ENCODE data around the gene ITPK1. TPM values are rescaled to one million over a fixed set of nuclear protein-coding genes. Genes with fewer than 3 reads are reported as not detected.

Gene ITPK1
- polyA plus RNA-seq, 4 donors, result 98.8 to 153 (median 138) TPM

- no peaks in the 10 kb centered on the region for H3K9me3 ChIP-seq (ENCODE audit: control insufficient read depth in 2 of 2, insufficient read depth in 1 of 2, low read depth in 1 of 2, low read length in 1 of 2)
- H3K36me3 ChIP-seq (ENCODE audit: control insufficient read depth in 3 of 3, insufficient read depth in 2 of 3, low read depth in 1 of 3, low read length in 3 of 3), result peaks cover 5 to 30% (median 7%) of the 10 kb centered on the region in 3 donors
- H3K27me3 ChIP-seq (ENCODE audit: control insufficient read depth in 3 of 3, insufficient read depth in 3 of 3, low read length in 3 of 3), result no peaks in the 10 kb centered on the region
- WGBS, 3 donors, result 87 to 91% (median 90%) methylated on average over 18 of the region's 18 CpGs
- H3K4me3 ChIP-seq (ENCODE audit: low read depth in 1 of 3, low read length in 3 of 3), result no peak overlapping the region
- no peaks in the 10 kb centered on the region for H3K4me1 ChIP-seq (ENCODE audit: control insufficient read depth in 3 of 3, insufficient read depth in 2 of 3, low read depth in 1 of 3, low read length in 2 of 3)
- H3K27ac ChIP-seq (ENCODE audit: low read depth in 1 of 3, low read length in 2 of 3), result no peak overlapping the region
- DNase-seq (no peak), FAIRE-seq (no peak)
Measured at GRCh38 chr14:92931681-92932447, 183.9 kb downstream of the ITPK1 start.

GRCh38 chr14:92930737-92931602 lies 184.8 kb downstream of the ITPK1 start:
- no peak for DNase-seq
- 71 to 73% (median 71%) methylated on average over 8 of the region's 8 CpGs for WGBS, 3 donors
- no peak for FAIRE-seq

GRCh38 chr14:92929689-92930608 lies 185.8 kb downstream of the ITPK1 start:
- WGBS, 3 donors, result 83 to 86% (median 83%) methylated on average over 20 of the region's 20 CpGs

More at GRCh38 chr14:92930737-92931602, 184.8 kb downstream of the ITPK1 start:
- no peaks in the 10 kb centered on the region for H3K4me1 ChIP-seq (ENCODE audit: control insufficient read depth in 3 of 3, insufficient read depth in 2 of 3, low read depth in 1 of 3, low read length in 2 of 3)
- H3K4me3 ChIP-seq (ENCODE audit: low read depth in 1 of 3, low read length in 3 of 3), result no peak overlapping the region
- H3K9me3 ChIP-seq (ENCODE audit: control insufficient read depth in 2 of 2, insufficient read depth in 1 of 2, low read depth in 1 of 2, low read length in 1 of 2), result no peaks in the 10 kb centered on the region
- no peak overlapping the region for H3K27ac ChIP-seq (ENCODE audit: low read depth in 1 of 3, low read length in 2 of 3)
- H3K27me3 ChIP-seq (ENCODE audit: control insufficient read depth in 3 of 3, insufficient read depth in 3 of 3, low read length in 3 of 3), result no peaks in the 10 kb centered on the region
- peaks cover 0 to 25% (median 2%) of the 10 kb centered on the region in 3 donors for H3K36me3 ChIP-seq (ENCODE audit: control insufficient read depth in 3 of 3, insufficient read depth in 2 of 3, low read depth in 1 of 3, low read length in 3 of 3)

GRCh38 chr14:92928961-92929688 lies 186.6 kb downstream of the ITPK1 start:
- no peaks in the 10 kb centered on the region for H3K4me1 ChIP-seq (ENCODE audit: control insufficient read depth in 3 of 3, insufficient read depth in 2 of 3, low read depth in 1 of 3, low read length in 2 of 3)
- H3K27me3 ChIP-seq (ENCODE audit: control insufficient read depth in 3 of 3, insufficient read depth in 3 of 3, low read length in 3 of 3), result peaks cover 0 to 9% (median 4%) of the 10 kb centered on the region in 3 donors
- peaks cover 0 to 16% (median 0%) of the 10 kb centered on the region in 3 donors for H3K36me3 ChIP-seq (ENCODE audit: control insufficient read depth in 3 of 3, insufficient read depth in 2 of 3, low read depth in 1 of 3, low read length in 3 of 3)
- DNase-seq (no peak), FAIRE-seq (no peak)
- no peak overlapping the region for H3K4me3 ChIP-seq (ENCODE audit: low read depth in 1 of 3, low read length in 3 of 3)
- no peaks in the 10 kb centered on the region for H3K9me3 ChIP-seq (ENCODE audit: control insufficient read depth in 2 of 2, insufficient read depth in 1 of 2, low read depth in 1 of 2, low read length in 1 of 2)
- WGBS, 3 donors, result 78 to 83% (median 79%) methylated on average over 12 of the region's 12 CpGs
- no peak overlapping the region for H3K27ac ChIP-seq (ENCODE audit: low read depth in 1 of 3, low read length in 2 of 3)

More at GRCh38 chr14:92929689-92930608, 185.8 kb downstream of the ITPK1 start:
- peaks cover 0 to 2% (median 0%) of the 10 kb centered on the region in 3 donors for H3K27me3 ChIP-seq (ENCODE audit: control insufficient read depth in 3 of 3, insufficient read depth in 3 of 3, low read length in 3 of 3)
- DNase-seq (no peak), FAIRE-seq (no peak)
- H3K4me3 ChIP-seq (ENCODE audit: low read depth in 1 of 3, low read length in 3 of 3), result no peak overlapping the region
- no peaks in the 10 kb centered on the region for H3K9me3 ChIP-seq (ENCODE audit: control insufficient read depth in 2 of 2, insufficient read depth in 1 of 2, low read depth in 1 of 2, low read length in 1 of 2)
- H3K27ac ChIP-seq (ENCODE audit: low read depth in 1 of 3, low read length in 2 of 3), result no peak overlapping the region
- peaks cover 0 to 16% (median 0%) of the 10 kb centered on the region in 3 donors for H3K36me3 ChIP-seq (ENCODE audit: control insufficient read depth in 3 of 3, insufficient read depth in 2 of 3, low read depth in 1 of 3, low read length in 3 of 3)
- no peaks in the 10 kb centered on the region for H3K4me1 ChIP-seq (ENCODE audit: control insufficient read depth in 3 of 3, insufficient read depth in 2 of 3, low read depth in 1 of 3, low read length in 2 of 3)

GRCh38 chr14:92928258-92928629 lies 187.5 kb downstream of the ITPK1 start:
- H3K9me3 ChIP-seq (ENCODE audit: control insufficient read depth in 2 of 2, insufficient read depth in 1 of 2, low read depth in 1 of 2, low read length in 1 of 2), result no peaks in the 10 kb centered on the region
- no peak overlapping the region for H3K27ac ChIP-seq (ENCODE audit: low read depth in 1 of 3, low read length in 2 of 3)
- DNase-seq, result no peak
- 65 to 77% (median 77%) methylated on average over 3 of the region's 3 CpGs for WGBS, 3 donors
- peaks cover 0 to 13% (median 0%) of the 10 kb centered on the region in 3 donors for H3K36me3 ChIP-seq (ENCODE audit: control insufficient read depth in 3 of 3, insufficient read depth in 2 of 3, low read depth in 1 of 3, low read length in 3 of 3)
- H3K27me3 ChIP-seq (ENCODE audit: control insufficient read depth in 3 of 3, insufficient read depth in 3 of 3, low read length in 3 of 3), result peaks cover 0 to 16% (median 4%) of the 10 kb centered on the region in 3 donors
- H3K4me1 ChIP-seq (ENCODE audit: control insufficient read depth in 3 of 3, insufficient read depth in 2 of 3, low read depth in 1 of 3, low read length in 2 of 3), result no peaks in the 10 kb centered on the region
- FAIRE-seq, result no peak
- H3K4me3 ChIP-seq (ENCODE audit: low read depth in 1 of 3, low read length in 3 of 3), result no peak overlapping the region

- no peaks in the 10 kb centered on the region for H3K9me3 ChIP-seq (ENCODE audit: control insufficient read depth in 2 of 2, insufficient read depth in 1 of 2, low read depth in 1 of 2, low read length in 1 of 2)
- no peaks in the 10 kb centered on the region for H3K4me1 ChIP-seq (ENCODE audit: control insufficient read depth in 3 of 3, insufficient read depth in 2 of 3, low read depth in 1 of 3, low read length in 2 of 3)
- no peak overlapping the region for H3K4me3 ChIP-seq (ENCODE audit: low read depth in 1 of 3, low read length in 3 of 3)
- peaks cover 0 to 18% (median 6%) of the 10 kb centered on the region in 3 donors for H3K27me3 ChIP-seq (ENCODE audit: control insufficient read depth in 3 of 3, insufficient read depth in 3 of 3, low read length in 3 of 3)
- FAIRE-seq (no peak), DNase-seq (no peak)
- 70 to 73% (median 72%) methylated on average over 14 of the region's 14 CpGs for WGBS, 3 donors
- peaks cover 0 to 12% (median 0%) of the 10 kb centered on the region in 3 donors for H3K36me3 ChIP-seq (ENCODE audit: control insufficient read depth in 3 of 3, insufficient read depth in 2 of 3, low read depth in 1 of 3, low read length in 3 of 3)
- H3K27ac ChIP-seq (ENCODE audit: low read depth in 1 of 3, low read length in 2 of 3), result no peak overlapping the region
Measured at GRCh38 chr14:92927349-92928257, 188.1 kb downstream of the ITPK1 start.

GRCh38 chr14:92926931-92927330 lies 188.8 kb downstream of the ITPK1 start:
- Histone ChIP-seq H3K36me3 (ENCODE audit: control insufficient read depth in 3 of 3, insufficient read depth in 2 of 3, low read depth in 1 of 3, low read length in 3 of 3) (peaks cover 0 to 8% (median 0%) of the 10 kb centered on the region in 3 donors), H3K4me1 (ENCODE audit: control insufficient read depth in 3 of 3, insufficient read depth in 2 of 3, low read depth in 1 of 3, low read length in 2 of 3) (no peaks in the 10 kb centered on the region), H3K27ac (ENCODE audit: low read depth in 1 of 3, low read length in 2 of 3) (no peak overlapping the region), H3K4me3 (ENCODE audit: low read depth in 1 of 3, low read length in 3 of 3) (no peak overlapping the region), H3K9me3 (ENCODE audit: control insufficient read depth in 2 of 2, insufficient read depth in 1 of 2, low read depth in 1 of 2, low read length in 1 of 2) (no peaks in the 10 kb centered on the region), H3K27me3 (ENCODE audit: control insufficient read depth in 3 of 3, insufficient read depth in 3 of 3, low read length in 3 of 3) (peaks cover 0 to 23% (median 6%) of the 10 kb centered on the region in 3 donors)
- no peak for DNase-seq
- FAIRE-seq, result no peak
- 73 to 80% (median 80%) methylated on average over 3 of the region's 3 CpGs for WGBS, 3 donors

All from small intestine (tissue), 7 donors.